Esophagus muscularis mucosa (tissue), 4 donors: Measurements from ENCODE around the gene CRY1. TPM values are rescaled to one million over a fixed set of nuclear protein-coding genes. Genes with fewer than 3 reads are reported as not detected.

ENCODE experiments used
- DNase-seq: peaks from one replicate; pipeline ENCODE4 v3.0.0-alpha.2; 2017; ENCODE audit errors: extremely low spot score
- H3K27ac ChIP-seq, 4 donors: fragments of 200-600 bp; sonication (generic); replicated peaks in 1 of 4; 1 replicate in 3 of 4; 2 replicates in 1 of 4; pipeline ENCODE4 v1.5.1; 2016 to 2019; ENCODE audit warnings: mild to moderate bottlenecking in 1 of 4
- H3K27me3 ChIP-seq, 4 donors: fragments of 200-600 bp; sonication (generic); one replicate each; pipeline versions ENCODE4 v1.5.1 to v1.6.0; 2016 to 2019
- H3K36me3 ChIP-seq, 4 donors: fragments of 200-600 bp; sonication (generic); one replicate each; pipeline ENCODE4 v1.5.1; 2016 to 2019
- H3K4me1 ChIP-seq, 4 donors: fragments of 200-600 bp; sonication (generic); one replicate each; pipeline ENCODE4 v1.5.1; 2016 to 2019
- H3K4me3 ChIP-seq, 4 donors: fragments of 200-600 bp; sonication (generic); 1 replicate in 2 of 4; 2 replicates in 2 of 4; pipeline ENCODE4 v1.5.1; 2016 to 2019; ENCODE audit warnings: mild to moderate bottlenecking in 4 of 4, moderate library complexity in 1 of 4
- H3K9me3 ChIP-seq, 4 donors: fragments of 200-600 bp; sonication (generic); 1 replicate in 3 of 4; 2 replicates in 1 of 4; pipeline ENCODE4 v1.5.1; 2016 to 2019
- CTCF ChIP-seq, 3 experiments: fragments of 200-600 bp in 2 of 3; fragments of 450-650 bp in 1 of 3; sonication (generic) in 2 of 3; IDR thresholded peaks; one replicate each; pipeline ENCODE4 v1.5.1; 2017 to 2019; ENCODE audit warnings: antibody characterized with exemption in 3 of 3, mild to moderate bottlenecking in 2 of 3, moderate library complexity in 1 of 3
- EP300 ChIP-seq: sonication (generic); formaldehyde crosslinking; IDR thresholded peaks from one replicate; pipeline ENCODE4 v1.6.1; 2017; ENCODE audit warnings: antibody characterized with exemption
- POLR2A ChIP-seq: fragments of 450-650 bp; IDR thresholded peaks from one replicate; pipeline ENCODE4 v1.6.1; 2017; ENCODE audit warnings: antibody characterized with exemption, moderate library complexity, mild to moderate bottlenecking, low read depth
- POLR2AphosphoS5 ChIP-seq, 2 donors: sonication (generic); formaldehyde crosslinking; IDR thresholded peaks; one replicate each; pipeline ENCODE4 v1.6.1; 2017; ENCODE audit warnings: antibody characterized with exemption in 2 of 2
- WGBS: methylation state at CpG from one replicate; pipeline ENCODE4 v1.1.5; 2018; 5-methylcytosine and 5-hydroxymethylcytosine counted together
- intact Hi-C: fragments of 100-400 bp; cut with DNase I; formaldehyde crosslinking; loops from one replicate; pipeline ENCODE4 v1.15.1; 2023
- total RNA-seq, 4 donors: library from RNA; depleted of rRNA; stranded (reverse); fragments of >200 nt; gene quantifications; one replicate each; pipeline versions ENCODE4 v1.1.0 to v1.2.1, GENCODE V29; 2016

The CRY1 gene
- total RNA-seq, 4 donors from 2014 or later = 29.1 to 42.9 (median 34.9) TPM

GRCh38 chr12:106976668-106977067 is 116.7 kb downstream of the CRY1 start:
- WGBS = 75% methylated on average over 1 of the region's 1 CpG
- intact Hi-C loops = no loop called here
- peaks cover 0 to 8% (median 2%) of the 10 kb centered on the region in 4 donors for H3K36me3 ChIP-seq
- no peaks in the 10 kb centered on the region for H3K9me3 ChIP-seq
- H3K27me3 ChIP-seq = no peaks in the 10 kb centered on the region
- H3K4me3 ChIP-seq = no peak overlapping the region
- DNase-seq = no peak
- peaks cover 58 to 94% (median 78%) of the 10 kb centered on the region in 4 donors for H3K4me1 ChIP-seq
- H3K27ac ChIP-seq = peak overlapping the region in 2 of 4 donors; percentile 10 to 40
- TF ChIP-seq EP300 (no peak), POLR2A (no peak), POLR2AphosphoS5 (IDR thresholded peaks at IDR 0.05) (no peak), CTCF (IDR thresholded peaks at IDR 0.05) (no peak)

- no peak for TF ChIP-seq CTCF (IDR thresholded peaks at IDR 0.05)
- TF ChIP-seq POLR2A = no peak
- TF ChIP-seq EP300 = no peak
- TF ChIP-seq POLR2AphosphoS5 (IDR thresholded peaks at IDR 0.05) = no peak
- WGBS = 82% methylated on average over 3 of the region's 3 CpGs
- H3K27me3 ChIP-seq = no peaks in the 10 kb centered on the region
- H3K4me3 ChIP-seq = no peak overlapping the region
- peaks cover 53 to 89% (median 73%) of the 10 kb centered on the region in 4 donors for H3K4me1 ChIP-seq
- H3K36me3 ChIP-seq = peaks cover 2 to 13% (median 8%) of the 10 kb centered on the region in 4 donors
- H3K27ac ChIP-seq = peak overlapping the region in 3 of 4 donors; percentile 10 to 40 (median 33)
- intact Hi-C loops = no loop called here
- DNase-seq = no peak
- H3K9me3 ChIP-seq = no peaks in the 10 kb centered on the region
These were observed 117.2 kb downstream of the CRY1 start for GRCh38 chr12:106975993-106976658.

- Histone ChIP-seq H3K4me1 (peaks cover 45 to 79% (median 63%) of the 10 kb centered on the region in 4 donors), H3K36me3 (peaks cover 6 to 22% (median 15%) of the 10 kb centered on the region in 4 donors), H3K9me3 (no peaks in the 10 kb centered on the region), H3K27ac (no peak overlapping the region), H3K27me3 (no peaks in the 10 kb centered on the region), H3K4me3 (no peak overlapping the region)
- no peak for TF ChIP-seq POLR2AphosphoS5 (IDR thresholded peaks at IDR 0.05)
- WGBS = 88% methylated on average over 8 of the region's 8 CpGs
- intact Hi-C loops = no loop called here
- no peak for DNase-seq
These were observed 118.3 kb downstream of the CRY1 start for GRCh38 chr12:106975098-106975497.

GRCh38 chr12:106974511-106974910 is 118.8 kb downstream of the CRY1 start:
- WGBS = 86% methylated on average over 3 of the region's 3 CpGs
- no peak for TF ChIP-seq CTCF (IDR thresholded peaks at IDR 0.05)
- TF ChIP-seq EP300 = no peak
- TF ChIP-seq POLR2AphosphoS5 (IDR thresholded peaks at IDR 0.05) = no peak
- TF ChIP-seq POLR2A = no peak

GRCh38 chr12:106973545-106973944 is 119.8 kb downstream of the CRY1 start:
- no peak for TF ChIP-seq EP300
- no peak for TF ChIP-seq POLR2A
- TF ChIP-seq CTCF (IDR thresholded peaks at IDR 0.05) = no peak
- no peak for TF ChIP-seq POLR2AphosphoS5 (IDR thresholded peaks at IDR 0.05)
- Histone ChIP-seq H3K27ac (no peak overlapping the region), H3K27me3 (no peaks in the 10 kb centered on the region), H3K4me3 (no peak overlapping the region), H3K9me3 (no peaks in the 10 kb centered on the region), H3K4me1 (peaks cover 44 to 64% (median 54%) of the 10 kb centered on the region in 4 donors), H3K36me3 (peaks cover 6 to 33% (median 23%) of the 10 kb centered on the region in 4 donors)
- intact Hi-C loops = no loop called here
- no peak for DNase-seq

More at GRCh38 chr12:106974511-106974910, 118.8 kb downstream of the CRY1 start:
- no peak overlapping the region for H3K4me3 ChIP-seq
- no peak for DNase-seq
- H3K4me1 ChIP-seq = peaks cover 45 to 74% (median 61%) of the 10 kb centered on the region in 4 donors
- peaks cover 6 to 24% (median 16%) of the 10 kb centered on the region in 4 donors for H3K36me3 ChIP-seq
- intact Hi-C loops = no loop called here
- H3K27ac ChIP-seq = peak overlapping the region in 2 of 4 donors; percentile 29 to 30
- no peaks in the 10 kb centered on the region for H3K27me3 ChIP-seq
- no peaks in the 10 kb centered on the region for H3K9me3 ChIP-seq
